IPS-15b (cell line): ENCODE results near the gene GTF3A.
A peak's percentile ranks its signal among the peaks of the same experiment; 100 is the strongest.

Source experiments
- H3K27me3 ChIP-seq: one replicate; pipeline ENCODE4 v1.6.1; 2013; ENCODE audit warnings: low read length; ENCODE audit not compliant: control insufficient read depth, insufficient read depth
- H3K36me3 ChIP-seq: one replicate; pipeline ENCODE4 v1.6.1; 2013; ENCODE audit warnings: low read length; ENCODE audit not compliant: control insufficient read depth, insufficient read depth
- H3K4me1 ChIP-seq: one replicate; pipeline ENCODE4 v1.6.1; 2013; ENCODE audit warnings: mild to moderate bottlenecking, low read length; ENCODE audit not compliant: control insufficient read depth, insufficient read depth
- H3K4me3 ChIP-seq: one replicate; pipeline ENCODE4 v1.5.1; 2013; ENCODE audit warnings: low read depth, low read length
- H3K9ac ChIP-seq: one replicate; pipeline ENCODE4 v1.6.1; 2013; ENCODE audit warnings: low read depth, mild to moderate bottlenecking, low read length
- H3K9me3 ChIP-seq: one replicate; pipeline ENCODE4 v1.6.1; 2013; ENCODE audit warnings: mild to moderate bottlenecking, low read length; ENCODE audit not compliant: control insufficient read depth, insufficient read depth

GTF3A gene

GRCh38 chr13:27408074-27408473 is 16.3 kb upstream of the GTF3A start:
- H3K36me3 ChIP-seq: no peaks in the 10 kb centered on the region
- H3K9me3 ChIP-seq: no peaks in the 10 kb centered on the region
- H3K27me3 ChIP-seq: no peaks in the 10 kb centered on the region
- peaks cover 7% of the 10 kb centered on the region for H3K4me1 ChIP-seq
- no peak overlapping the region for H3K9ac ChIP-seq
- no peak overlapping the region for H3K4me3 ChIP-seq

DNA sequence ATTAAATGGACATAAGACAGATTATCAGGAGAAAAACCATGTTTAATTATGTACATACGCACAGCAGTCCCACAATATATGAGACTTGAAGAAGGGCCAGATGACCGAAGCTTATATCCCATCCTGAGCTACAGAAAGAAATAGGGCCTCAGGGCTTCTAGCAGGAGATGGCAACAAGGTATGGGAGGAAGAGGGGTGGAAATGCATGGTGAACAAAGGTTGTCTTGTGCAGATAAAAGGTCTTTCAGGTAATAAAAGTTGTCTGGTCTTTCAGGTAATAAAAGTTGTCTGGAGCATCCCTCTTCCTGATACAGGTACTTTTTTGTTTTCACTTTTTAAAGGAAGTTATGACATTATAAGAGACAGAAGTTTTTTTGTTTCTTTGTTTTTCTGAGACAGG is 15.4 kb upstream of the GTF3A start:
- no peak overlapping the region for H3K4me3 ChIP-seq
- no peak overlapping the region for H3K9ac ChIP-seq
- H3K27me3 ChIP-seq: no peaks in the 10 kb centered on the region
- H3K9me3 ChIP-seq: no peaks in the 10 kb centered on the region
- no peaks in the 10 kb centered on the region for H3K4me1 ChIP-seq
- no peaks in the 10 kb centered on the region for H3K36me3 ChIP-seq

DNA sequence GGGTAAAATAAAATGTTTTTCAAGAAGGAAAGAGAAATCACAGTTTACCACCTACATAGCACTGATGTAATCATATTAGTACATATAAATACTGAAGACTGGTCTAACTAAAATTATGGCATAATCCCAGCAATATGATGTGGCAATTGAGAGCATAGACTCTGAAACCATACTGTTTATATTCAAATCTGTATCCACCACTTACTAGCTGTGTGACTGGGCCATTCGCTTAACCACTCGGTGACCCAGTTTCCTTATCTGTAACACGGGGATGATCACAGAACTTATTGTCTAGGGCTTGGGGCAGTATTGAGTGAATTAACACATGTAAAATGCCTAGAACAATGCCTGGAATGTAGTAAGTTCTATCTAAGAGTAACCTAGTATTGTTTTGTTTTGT is 13.1 kb upstream of the GTF3A start:
- H3K9ac ChIP-seq: no peak overlapping the region
- no peaks in the 10 kb centered on the region for H3K9me3 ChIP-seq
- no peaks in the 10 kb centered on the region for H3K36me3 ChIP-seq
- no peaks in the 10 kb centered on the region for H3K27me3 ChIP-seq
- H3K4me1 ChIP-seq: no peaks in the 10 kb centered on the region
- H3K4me3 ChIP-seq: no peak overlapping the region

GRCh38 chr13:27415116-27415515 is 9.3 kb upstream of the GTF3A start:
- Histone ChIP-seq H3K4me1 (no peaks in the 10 kb centered on the region), H3K4me3 (no peak overlapping the region), H3K27me3 (no peaks in the 10 kb centered on the region)

GRCh38 chr13:27419328-27419727 is 5.1 kb upstream of the GTF3A start:
- H3K9me3 ChIP-seq: no peaks in the 10 kb centered on the region
- no peaks in the 10 kb centered on the region for H3K36me3 ChIP-seq
- H3K9ac ChIP-seq: no peak overlapping the region
- H3K4me3 ChIP-seq: no peak overlapping the region
- peaks cover 10% of the 10 kb centered on the region for H3K27me3 ChIP-seq
- H3K4me1 ChIP-seq: peaks cover 2% of the 10 kb centered on the region

More at GRCh38 chr13:27415116-27415515, 9.3 kb upstream of the GTF3A start:
- Histone ChIP-seq H3K36me3 (no peaks in the 10 kb centered on the region), H3K9me3 (no peaks in the 10 kb centered on the region), H3K9ac (no peak overlapping the region)

DNA sequence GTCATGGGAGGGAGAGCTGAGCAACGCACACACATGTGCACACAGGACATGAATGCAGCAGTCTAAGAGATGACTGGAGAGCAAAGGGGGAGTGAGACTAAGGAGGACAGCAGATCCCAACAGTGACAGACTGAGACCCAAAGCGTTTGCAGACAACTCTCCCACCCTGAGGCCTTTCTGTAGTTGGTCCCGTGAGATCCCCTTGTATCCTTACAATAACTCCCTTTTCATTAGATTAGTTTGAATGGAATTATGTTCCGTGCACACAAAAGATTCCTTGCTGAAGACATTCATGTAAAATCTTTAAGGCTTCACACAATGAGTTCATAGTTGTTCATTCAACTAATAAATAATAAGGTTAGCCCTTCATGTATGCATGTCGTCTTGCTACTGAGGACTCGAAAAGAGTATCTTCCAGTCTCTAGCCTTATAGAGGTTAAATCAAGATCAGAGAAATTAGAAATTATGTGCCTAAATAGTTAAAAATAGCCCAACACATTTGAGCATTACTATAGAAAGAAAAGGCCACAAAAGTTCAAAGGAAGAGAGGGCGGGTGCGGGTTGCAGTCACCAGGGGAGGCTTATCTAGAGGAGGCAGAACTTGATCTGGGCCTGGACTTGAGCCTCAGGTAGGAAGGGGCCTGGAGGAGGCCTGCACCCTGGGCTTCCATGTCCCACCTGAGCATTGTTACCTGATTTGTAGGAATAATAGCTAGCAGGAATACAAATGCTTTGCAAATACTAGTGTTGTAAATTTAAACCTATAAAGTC is 3.1 kb upstream of the GTF3A start:
- H3K9ac ChIP-seq: no peak overlapping the region
- no peaks in the 10 kb centered on the region for H3K9me3 ChIP-seq
- peaks cover 10% of the 10 kb centered on the region for H3K27me3 ChIP-seq
- peaks cover 12% of the 10 kb centered on the region for H3K4me1 ChIP-seq
- H3K4me3 ChIP-seq: no peak overlapping the region
- no peaks in the 10 kb centered on the region for H3K36me3 ChIP-seq

- Histone ChIP-seq H3K9me3 (no peaks in the 10 kb centered on the region), H3K27me3 (peaks cover 10% of the 10 kb centered on the region), H3K4me1 (peaks cover 13% of the 10 kb centered on the region), H3K4me3 (no peak overlapping the region), H3K9ac (no peak overlapping the region), H3K36me3 (peaks cover 5% of the 10 kb centered on the region)
Measured at GRCh38 chr13:27423333-27423732, 1.1 kb upstream of the GTF3A start.

DNA sequence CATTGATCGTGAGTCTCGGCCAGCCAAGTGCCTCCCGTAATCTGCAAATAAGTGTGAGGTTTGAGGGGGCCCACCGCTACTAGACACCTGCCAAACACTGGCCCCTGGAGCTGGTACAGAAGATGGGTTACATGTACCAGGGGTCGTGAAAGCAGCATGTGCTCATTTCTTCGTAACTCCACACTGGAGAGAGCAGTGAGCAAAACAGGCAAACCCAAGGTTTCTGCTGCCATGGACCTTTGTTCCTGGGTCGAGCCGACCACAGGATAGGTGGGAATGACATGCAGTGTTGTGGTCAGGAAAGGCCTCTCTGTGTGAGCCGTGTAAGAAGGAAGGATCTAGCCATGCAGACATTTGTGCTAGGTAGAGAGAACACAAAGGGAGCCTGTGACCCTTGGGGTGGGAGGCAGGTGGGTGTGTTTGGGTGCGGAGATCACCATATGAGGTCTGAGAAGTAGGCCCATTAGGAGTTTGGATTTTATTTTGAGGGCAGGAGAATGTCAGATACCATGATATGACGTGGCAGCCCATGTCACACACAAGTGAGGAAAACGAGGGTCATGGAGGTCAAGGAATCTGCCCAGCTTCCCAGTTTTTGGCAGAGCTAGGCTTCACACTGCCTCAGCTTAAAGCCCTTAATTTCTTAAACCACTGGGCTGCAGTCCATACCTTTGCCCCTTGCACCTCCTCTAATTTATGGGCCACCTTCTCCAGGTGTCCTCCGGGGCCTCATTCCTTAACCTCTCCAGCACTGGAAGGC is 919 bp downstream of the GTF3A start:
- peaks cover 13% of the 10 kb centered on the region for H3K4me1 ChIP-seq
- peak overlapping the region; percentile 88 for H3K4me3 ChIP-seq
- peak overlapping the region; percentile 18 for H3K9ac ChIP-seq
- peaks cover 12% of the 10 kb centered on the region for H3K36me3 ChIP-seq
- H3K27me3 ChIP-seq: peaks cover 10% of the 10 kb centered on the region
- no peaks in the 10 kb centered on the region for H3K9me3 ChIP-seq

DNA sequence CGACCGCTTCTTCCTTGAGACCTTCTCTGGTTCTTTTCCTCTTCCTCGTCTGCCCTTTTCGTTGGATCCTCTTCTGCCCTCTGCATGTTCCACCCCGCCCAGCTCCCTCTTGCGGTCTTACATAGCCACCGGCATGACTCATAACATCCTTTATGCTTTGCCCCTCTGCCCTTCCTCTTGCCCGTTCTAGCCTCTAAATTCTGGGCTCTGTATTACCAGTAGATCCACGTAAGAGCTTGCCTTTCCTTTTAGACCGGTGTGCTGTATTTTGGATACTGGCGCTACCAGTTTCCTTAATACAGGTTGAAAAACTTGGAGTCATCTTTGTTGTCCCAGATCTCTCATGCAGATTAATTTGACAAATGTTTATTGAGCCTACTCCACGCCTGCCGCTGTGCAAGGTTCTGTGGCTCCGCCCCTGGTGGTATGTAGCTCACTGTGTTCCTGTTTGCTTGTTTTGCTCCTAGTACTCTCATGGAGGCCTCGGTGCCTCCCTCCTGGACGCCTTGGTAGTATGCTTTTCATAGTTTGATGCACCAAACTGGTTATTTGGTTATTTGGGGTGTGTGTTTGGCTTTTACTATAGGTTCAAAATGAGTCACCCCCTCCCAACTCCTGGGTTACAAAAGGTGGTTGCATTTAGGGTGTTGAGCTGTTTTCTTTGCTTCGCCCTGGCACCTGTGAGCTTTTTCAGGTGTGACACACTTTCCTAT is 1.7 kb downstream of the GTF3A start:
- H3K36me3 ChIP-seq: peaks cover 12% of the 10 kb centered on the region
- no peak overlapping the region for H3K9ac ChIP-seq
- peak overlapping the region; percentile 88 for H3K4me3 ChIP-seq
- peaks cover 10% of the 10 kb centered on the region for H3K27me3 ChIP-seq
- H3K9me3 ChIP-seq: no peaks in the 10 kb centered on the region
- peaks cover 13% of the 10 kb centered on the region for H3K4me1 ChIP-seq

DNA sequence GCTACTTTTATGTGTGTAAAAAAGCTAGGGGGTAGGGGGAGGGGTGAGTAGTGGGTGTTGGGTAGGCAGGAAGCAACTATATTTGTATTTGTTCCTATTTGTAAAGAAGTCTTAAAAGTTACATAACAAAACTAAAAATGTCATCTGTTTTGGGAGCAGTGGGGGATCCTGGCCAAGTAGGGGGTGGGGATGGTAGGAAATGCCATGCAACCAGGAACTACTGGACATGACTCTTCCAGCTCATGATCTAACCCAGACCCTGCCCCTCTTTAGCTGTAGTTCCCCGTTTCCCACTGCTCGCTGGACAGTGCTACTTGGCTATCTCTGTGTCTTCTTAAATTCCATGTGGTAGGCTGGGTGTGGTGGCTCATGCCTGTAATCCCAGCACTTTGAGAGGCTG is 3.2 kb downstream of the GTF3A start:
- Histone ChIP-seq H3K36me3 (peaks cover 14% of the 10 kb centered on the region), H3K9me3 (no peaks in the 10 kb centered on the region), H3K4me1 (peaks cover 13% of the 10 kb centered on the region), H3K27me3 (peaks cover 10% of the 10 kb centered on the region), H3K4me3 (no peak overlapping the region), H3K9ac (no peak overlapping the region)

DNA sequence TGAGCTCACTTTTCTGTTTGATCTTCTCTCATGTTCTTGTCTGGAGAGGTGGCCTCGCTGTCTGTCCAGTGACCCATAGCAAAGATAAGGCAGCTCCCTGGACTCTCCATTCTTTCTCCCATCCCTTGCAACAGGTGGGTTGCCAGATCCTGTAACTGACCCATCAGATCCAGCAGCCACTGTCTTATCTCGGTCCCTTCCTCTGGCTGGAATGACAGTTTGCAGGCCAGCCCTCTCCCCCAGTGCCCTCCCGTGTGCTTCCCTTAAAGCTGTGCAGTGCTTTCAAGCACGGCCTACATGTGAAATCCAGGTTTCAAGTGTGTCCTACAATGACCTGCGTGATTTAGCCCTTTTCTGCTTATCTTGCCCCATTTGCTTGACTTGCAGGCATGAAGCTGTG is 3.7 kb downstream of the GTF3A start:
- Histone ChIP-seq H3K9me3 (no peaks in the 10 kb centered on the region), H3K9ac (no peak overlapping the region), H3K36me3 (peaks cover 18% of the 10 kb centered on the region)

More for the DNA sequence above, 3.7 kb downstream of the GTF3A start:
- H3K4me1 ChIP-seq: peaks cover 13% of the 10 kb centered on the region
- H3K27me3 ChIP-seq: peaks cover 7% of the 10 kb centered on the region
- no peak overlapping the region for H3K4me3 ChIP-seq
